ENCODE measurements around the gene CAMSAP1.

The CAMSAP1 gene

GRCh38 chr9:135772702-135773493, 134.4 kb downstream of the CAMSAP1 start:
- no peaks in the 10 kb centered on the region for H3K36me3 ChIP-seq (ENCODE audit: control insufficient read depth in 2 of 2, insufficient read depth in 1 of 2, low read length in 2 of 2)
- H3K27ac ChIP-seq (ENCODE audit: extremely low read depth, low read depth, low read length) = no peak overlapping the region
- H3K4me1 ChIP-seq (ENCODE audit: control insufficient read depth, insufficient read depth, low read length) = no peaks in the 10 kb centered on the region
- no peaks in the 10 kb centered on the region for H3K9me3 ChIP-seq (ENCODE audit: control insufficient read depth, insufficient read depth, low read depth, low read length)
- CTCF ChIA-PET = interaction anchor here (0.6 kb wide), 1 partner anchor 317 kb away, joined by 5 read pairs; no protein-coding TSS in a partner anchor
- H3K4me3 ChIP-seq (ENCODE audit: low read depth, low read length) = no peak overlapping the region
- POLR2A ChIA-PET = no interaction called here
- no peak for TF ChIP-seq TRIM28 (IDR thresholded peaks at IDR 0.05; ENCODE audit: borderline replicate concordance, low read length)
- no peak for TF ChIP-seq ZNF133 (tag by site-specific recombination; IDR thresholded peaks at IDR 0.05)
- TF ChIP-seq WT1 (tag by site-specific recombination; IDR thresholded peaks at IDR 0.05) = no peak
- TF ChIP-seq ZNF692 (tag by site-specific recombination; IDR thresholded peaks at IDR 0.05) = no peak
- TF ChIP-seq ZNF274 (IDR thresholded peaks at IDR 0.05; ENCODE audit: low read length) = no peak
- no peak for TF ChIP-seq ZNF274 (tag by site-specific recombination; IDR thresholded peaks at IDR 0.05; ENCODE audit: borderline replicate concordance)
- TF ChIP-seq ZNF837 (tag by site-specific recombination; IDR thresholded peaks at IDR 0.05) = no peak
- no peak for TF ChIP-seq ZNF645 (tag by site-specific recombination; IDR thresholded peaks at IDR 0.05)
- no peak for TF ChIP-seq ZNF335 (tag by site-specific recombination; conservative IDR thresholded peaks at IDR 0.05)
- TF ChIP-seq ZNF561 (tag by site-specific recombination; IDR thresholded peaks at IDR 0.05; ENCODE audit: borderline replicate concordance) = no peak
- TF ChIP-seq ZNF266 (tag by site-specific recombination; IDR thresholded peaks at IDR 0.05; ENCODE audit: low read depth) = no peak
- TF ChIP-seq HOXC10 (CRISPR knock-in tag; IDR thresholded peaks at IDR 0.05) = no peak
- no peak for TF ChIP-seq PRDM1 (tag by site-specific recombination; IDR thresholded peaks at IDR 0.05)
- TF ChIP-seq ZNF610 (tag by site-specific recombination; IDR thresholded peaks at IDR 0.05; ENCODE audit: borderline replicate concordance) = no peak
- TF ChIP-seq ZNF391 (tag by site-specific recombination; IDR thresholded peaks at IDR 0.05; ENCODE audit: borderline replicate concordance, low read depth) = no peak
- no peak for TF ChIP-seq ZNF701 (tag by site-specific recombination; IDR thresholded peaks at IDR 0.05)
- no peak for TF ChIP-seq ZNF670 (tag by site-specific recombination; IDR thresholded peaks at IDR 0.05; ENCODE audit: low read depth)
- no peak for TF ChIP-seq ZNF621 (tag by site-specific recombination; IDR thresholded peaks at IDR 0.05)
- no peak for TF ChIP-seq ZNF560 (tag by site-specific recombination; IDR thresholded peaks at IDR 0.05; ENCODE audit: borderline replicate concordance)

GRCh38 chr9:135772056-135772646, 135.2 kb downstream of the CAMSAP1 start:
- Histone ChIP-seq H3K4me1 (ENCODE audit: control insufficient read depth, insufficient read depth, low read length) (no peaks in the 10 kb centered on the region), H3K27ac (ENCODE audit: extremely low read depth, low read depth, low read length) (no peak overlapping the region), H3K36me3 (ENCODE audit: control insufficient read depth in 2 of 2, insufficient read depth in 1 of 2, low read length in 2 of 2) (no peaks in the 10 kb centered on the region), H3K9me3 (ENCODE audit: control insufficient read depth, insufficient read depth, low read depth, low read length) (no peaks in the 10 kb centered on the region), H3K4me3 (ENCODE audit: low read depth, low read length) (no peak overlapping the region)
- CTCF ChIA-PET = interaction anchor here (0.6 kb wide), 1 partner anchor 318 kb away, joined by 5 read pairs; no protein-coding TSS in a partner anchor
- POLR2A ChIA-PET = no interaction called here
- no peak for TF ChIP-seq ZNF16 (tag by site-specific recombination; IDR thresholded peaks at IDR 0.05; ENCODE audit: low read depth)
- no peak for TF ChIP-seq ZNF416 (tag by site-specific recombination; IDR thresholded peaks at IDR 0.05)
- TF ChIP-seq ZNF426 (tag by site-specific recombination; IDR thresholded peaks at IDR 0.05) = no peak
- TF ChIP-seq GLIS1 (tag by site-specific recombination; IDR thresholded peaks at IDR 0.05) = no peak
- no peak for TF ChIP-seq ZNF624 (tag by site-specific recombination; IDR thresholded peaks at IDR 0.05)
- TF ChIP-seq PRDM10 (tag by site-specific recombination; IDR thresholded peaks at IDR 0.05) = no peak
- TF ChIP-seq ZNF140 (tag by site-specific recombination; IDR thresholded peaks at IDR 0.05) = no peak
- TF ChIP-seq PRDM6 (tag by site-specific recombination; IDR thresholded peaks at IDR 0.05) = no peak
- no peak for TF ChIP-seq PRDM1 (tag by site-specific recombination; IDR thresholded peaks at IDR 0.05)
- no peak for TF ChIP-seq ZNF548 (tag by site-specific recombination; IDR thresholded peaks at IDR 0.05)
- no peak for TF ChIP-seq TRIM28 (IDR thresholded peaks at IDR 0.05; ENCODE audit: borderline replicate concordance, low read length)
